GM19328 (cell line): ENCODE measurements around the gene NAMPT.
"Not testable (repeated sequence)": the region's sequence is repeated elsewhere in the genome, so short reads cannot be mapped to it uniquely, and the experiment has no call there.

Source experiments
- ATAC-seq: cut with Tn5 transposase; IDR thresholded peaks from one replicate; pipeline ENCODE4 v1.9.1; 2021; ENCODE audit warnings: mild to moderate bottlenecking, moderate library complexity; ENCODE audit not compliant: unreplicated experiment

The NAMPT gene

GRCh38 chr7:106305732-106306131, 20.9 kb upstream of the NAMPT start:
- no peak for ATAC-seq

GRCh38 chr7:106304568-106304967, 19.8 kb upstream of the NAMPT start:
- no peak for ATAC-seq

- not testable (repeated sequence) for ATAC-seq
Observed at GRCh38 chr7:106298631-106299030, 13.8 kb upstream of the NAMPT start.

GRCh38 chr7:106298155-106298554, 13.4 kb upstream of the NAMPT start:
- not testable (repeated sequence) for ATAC-seq

- ATAC-seq: no peak
Observed at GRCh38 chr7:106294334-106294733, 9.6 kb upstream of the NAMPT start.

- ATAC-seq: no peak
Observed at GRCh38 chr7:106291247-106291646, 6.5 kb upstream of the NAMPT start.

- no peak for ATAC-seq
Observed at GRCh38 chr7:106290319-106290718, 5.5 kb upstream of the NAMPT start.

GRCh38 chr7:106289848-106290247, 5.1 kb upstream of the NAMPT start:
- ATAC-seq: no peak

- no peak for ATAC-seq
Observed at GRCh38 chr7:106288263-106288662, 3.5 kb upstream of the NAMPT start.

GRCh38 chr7:106287786-106288185, 3.0 kb upstream of the NAMPT start:
- no peak for ATAC-seq

GRCh38 chr7:106285855-106286492, 1.2 kb upstream of the NAMPT start:
- ATAC-seq: no peak

- ATAC-seq: peak; percentile 77
Observed at GRCh38 chr7:106285051-106285854, 470 bp upstream of the NAMPT start.

- ATAC-seq: peak; percentile 12
Observed at GRCh38 chr7:106283831-106284713, 711 bp downstream of the NAMPT start.

- ATAC-seq: no peak
Observed at GRCh38 chr7:106283501-106283830, 1.3 kb downstream of the NAMPT start.

- ATAC-seq: no peak
Observed at GRCh38 chr7:106282852-106283251, 1.9 kb downstream of the NAMPT start.

- no peak for ATAC-seq
Observed at GRCh38 chr7:106282390-106282789, 2.4 kb downstream of the NAMPT start.

- ATAC-seq: no peak
Observed at GRCh38 chr7:106281585-106282318, 3.0 kb downstream of the NAMPT start.

GRCh38 chr7:106281127-106281526, 3.7 kb downstream of the NAMPT start:
- no peak for ATAC-seq

- no peak for ATAC-seq
Observed at GRCh38 chr7:106279425-106280197, 5.2 kb downstream of the NAMPT start.

- ATAC-seq: no peak
Observed at GRCh38 chr7:106278695-106279094, 6.1 kb downstream of the NAMPT start.
